Measurements from ENCODE around the gene MAST2.

- TF ChIP-seq EZH2 (IDR thresholded peaks at IDR 0.05; ENCODE audit: borderline replicate concordance, low read length): no peak
- no peak for TF ChIP-seq CTCF (IDR thresholded peaks at IDR 0.05; ENCODE audit: low read length)
Observed at GRCh38 chr1:45989249-45989648, 185.8 kb downstream of the MAST2 start.

Measured in OCI-LY1 (cell line).